HepG2 (cell line): ENCODE results near the gene CEP89. TPM values are rescaled to one million over a fixed set of nuclear protein-coding genes. Genes with fewer than 3 reads are reported as not detected.

Experiments
- ADNP ChIP-seq: sonication (generic); formaldehyde crosslinking; IDR thresholded peaks from 2 replicates; pipeline ENCODE4 v1.4.0; 2020; ENCODE audit warnings: missing genetic modification reagents
- ATRX ChIP-seq: sonication (generic); formaldehyde crosslinking; IDR thresholded peaks from 2 replicates; pipeline ENCODE4 v1.4.0; 2020; ENCODE audit warnings: missing genetic modification reagents, borderline replicate concordance
- CHD4 ChIP-seq: fragments of 200-600 bp; sonication (generic); IDR thresholded peaks from 2 replicates; pipeline ENCODE4 v1.7.0; 2017; ENCODE audit warnings: mild to moderate bottlenecking, low read length, borderline replicate concordance
- HDAC1 ChIP-seq: sonication (generic); formaldehyde crosslinking; IDR thresholded peaks from 2 replicates; pipeline ENCODE4 v1.5.1; 2020; ENCODE audit warnings: mild to moderate bottlenecking, missing genetic modification reagents
- HINFP ChIP-seq: sonication (generic); formaldehyde crosslinking; IDR thresholded peaks from 2 replicates; pipeline ENCODE4 v1.4.0; 2020; ENCODE audit warnings: low read depth, mild to moderate bottlenecking, missing genetic modification reagents
- KDM5B ChIP-seq: sonication (generic); formaldehyde crosslinking; IDR thresholded peaks from 2 replicates; pipeline ENCODE4 v1.4.0; 2020; ENCODE audit warnings: missing genetic modification reagents, mild to moderate bottlenecking, borderline replicate concordance
- MLLT10 ChIP-seq: sonication (generic); formaldehyde crosslinking; IDR thresholded peaks from 2 replicates; pipeline ENCODE4 v1.4.0; 2020; ENCODE audit warnings: missing genetic modification reagents
- MXD3 ChIP-seq: IDR thresholded peaks from 2 replicates; pipeline ENCODE4 v1.6.1; 2016; ENCODE audit warnings: mild to moderate bottlenecking, missing biosample characterization, missing genetic modification reagents
- NAIF1 ChIP-seq: sonication (generic); formaldehyde crosslinking; IDR thresholded peaks from 2 replicates; pipeline ENCODE4 v1.5.0; 2020; ENCODE audit warnings: mild to moderate bottlenecking, missing genetic modification reagents, borderline replicate concordance
- PTBP1 ChIP-seq: fragments of 200-400 bp; formaldehyde crosslinking; IDR thresholded peaks from 2 replicates; pipeline ENCODE4 v1.6.1; 2018; ENCODE audit warnings: low read length, low read depth; ENCODE audit not compliant: poor library complexity, severe bottlenecking
- SNAI1 ChIP-seq: sonication (generic); formaldehyde crosslinking; IDR thresholded peaks from 2 replicates; pipeline ENCODE4 v1.5.0; 2020; ENCODE audit warnings: mild to moderate bottlenecking, missing genetic modification reagents, borderline replicate concordance
- SP5 ChIP-seq: IDR thresholded peaks from 2 replicates; pipeline ENCODE4 v1.6.1; 2016; ENCODE audit warnings: low read depth, borderline replicate concordance
- SRF ChIP-seq: IDR thresholded peaks from 2 replicates; pipeline ENCODE4 v1.6.1; 2011; ENCODE audit warnings: mild to moderate bottlenecking, low read depth, low read length, moderate library complexity
- TBP ChIP-seq: sonication (generic); formaldehyde crosslinking; IDR thresholded peaks from 2 replicates; pipeline ENCODE4 v1.5.0; 2020; ENCODE audit warnings: missing genetic modification reagents
- TCF7L2 ChIP-seq: IDR thresholded peaks from 2 replicates; pipeline ENCODE4 v1.6.1; 2011; ENCODE audit warnings: mild to moderate bottlenecking, low read depth, low read length, moderate library complexity
- ZKSCAN8 ChIP-seq: IDR thresholded peaks from 2 replicates; pipeline ENCODE4 v1.6.1; 2016; ENCODE audit warnings: borderline replicate concordance, missing genetic modification reagents, missing compliant biosample characterization
- ZNF431 ChIP-seq: sonication (generic); formaldehyde crosslinking; IDR thresholded peaks from 2 replicates; pipeline ENCODE4 v1.9.0; 2022; ENCODE audit warnings: missing genetic modification reagents, low read depth, mild to moderate bottlenecking, borderline replicate concordance
- ZNF44 ChIP-seq: sonication (generic); formaldehyde crosslinking; IDR thresholded peaks from 2 replicates; pipeline ENCODE4 v1.5.1; 2020; ENCODE audit warnings: mild to moderate bottlenecking, missing genetic modification reagents
- ZNF451 ChIP-seq: sonication (generic); formaldehyde crosslinking; IDR thresholded peaks from 2 replicates; pipeline ENCODE4 v1.5.0; 2020; ENCODE audit warnings: mild to moderate bottlenecking, missing genetic modification reagents
- ZNF572 ChIP-seq: sonication (generic); formaldehyde crosslinking; IDR thresholded peaks from 2 replicates; pipeline ENCODE4 v1.5.1; 2020; ENCODE audit warnings: mild to moderate bottlenecking, missing genetic modification reagents
- ZNF615 ChIP-seq: sonication (generic); formaldehyde crosslinking; IDR thresholded peaks from 2 replicates; pipeline ENCODE4 v1.5.0; 2020; ENCODE audit warnings: mild to moderate bottlenecking, missing genetic modification reagents, borderline replicate concordance
- ZUFSP ChIP-seq: sonication (generic); formaldehyde crosslinking; IDR thresholded peaks from 2 replicates; pipeline ENCODE4 v1.9.0; 2021; ENCODE audit warnings: missing genetic modification reagents, mild to moderate bottlenecking, borderline replicate concordance
- polyA plus RNA-seq, 8 experiments: library from polyadenylated mRNA; depleted of rRNA in 3 of 8; stranded (reverse) in 7 of 8; unstranded in 1 of 8; fragments of >200 nt; fragmentation: Illumina TruSeq in 4 of 8; extraction: Trizol in 4 of 8; gene quantifications; 2 replicates each; pipeline versions ENCODE4 v1.2.1 to v1.2.3, GENCODE V29; 2011 to 2016; ENCODE audit warnings: low read depth in 4 of 8, missing spikeins in 1 of 8, mixed read lengths in 1 of 8; ENCODE audit not compliant: insufficient read depth in 1 of 8
- total RNA-seq, 5 experiments: library from RNA; depleted of rRNA; stranded (reverse); fragments of >200 nt; fragmentation: Illumina TruSeq; extraction: Trizol; gene quantifications; 2 replicates each; pipeline ENCODE4 v1.2.3, GENCODE V29; 2016; ENCODE audit warnings: low read depth in 1 of 5
- TF ChIP-seq, protein P1 (sequence below), 2 experiments: sonication (generic) in 1 of 2; formaldehyde crosslinking in 1 of 2; IDR thresholded peaks; 2 replicates each; pipeline versions ENCODE4 v1.4.0 to v1.6.1; 2016 to 2020; ENCODE audit warnings: borderline replicate concordance in 1 of 2, low read depth in 1 of 2, mild to moderate bottlenecking in 1 of 2, missing genetic modification reagents in 1 of 2

The CEP89 gene
- total and polyA plus RNA-seq, 2 of the 13 experiments (the other 11 are each of a cell fraction or from before 2014, with no cell fraction given): 7.2 to 10.9 TPM

- TF ChIP-seq ZUFSP (CRISPR knock-in tag): no peak
- no peak for TF ChIP-seq ZNF431 (CRISPR knock-in tag)
- no peak for TF ChIP-seq ADNP (CRISPR knock-in tag)
- TF ChIP-seq KDM5B (CRISPR knock-in tag): no peak
- no peak for TF ChIP-seq TCF7L2
- TF ChIP-seq ZNF451: no peak
- TF ChIP-seq, protein P1, sequence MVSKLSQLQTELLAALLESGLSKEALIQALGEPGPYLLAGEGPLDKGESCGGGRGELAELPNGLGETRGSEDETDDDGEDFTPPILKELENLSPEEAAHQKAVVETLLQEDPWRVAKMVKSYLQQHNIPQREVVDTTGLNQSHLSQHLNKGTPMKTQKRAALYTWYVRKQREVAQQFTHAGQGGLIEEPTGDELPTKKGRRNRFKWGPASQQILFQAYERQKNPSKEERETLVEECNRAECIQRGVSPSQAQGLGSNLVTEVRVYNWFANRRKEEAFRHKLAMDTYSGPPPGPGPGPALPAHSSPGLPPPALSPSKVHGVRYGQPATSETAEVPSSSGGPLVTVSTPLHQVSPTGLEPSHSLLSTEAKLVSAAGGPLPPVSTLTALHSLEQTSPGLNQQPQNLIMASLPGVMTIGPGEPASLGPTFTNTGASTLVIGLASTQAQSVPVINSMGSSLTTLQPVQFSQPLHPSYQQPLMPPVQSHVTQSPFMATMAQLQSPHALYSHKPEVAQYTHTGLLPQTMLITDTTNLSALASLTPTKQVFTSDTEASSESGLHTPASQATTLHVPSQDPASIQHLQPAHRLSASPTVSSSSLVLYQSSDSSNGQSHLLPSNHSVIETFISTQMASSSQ (IDR thresholded peaks at IDR 0.05; ENCODE audit: low read depth): peak; percentile 89
- TF ChIP-seq, protein P1 (CRISPR knock-in tag; IDR thresholded peaks at IDR 0.05; ENCODE audit: borderline replicate concordance): peak; percentile 78; the same call in 1 of the 2 replicates
- TF ChIP-seq TBP (CRISPR knock-in tag): no peak
- no peak for TF ChIP-seq NAIF1 (CRISPR knock-in tag)
- TF ChIP-seq HINFP (CRISPR knock-in tag): no peak
- TF ChIP-seq ZNF615 (CRISPR knock-in tag): peak; percentile 26; the same call in 1 of the 2 replicates
- no peak for TF ChIP-seq SNAI1 (CRISPR knock-in tag)
- TF ChIP-seq MLLT10 (CRISPR knock-in tag): no peak
- no peak for TF ChIP-seq SP5 (CRISPR knock-in tag)
- no peak for TF ChIP-seq SRF
- TF ChIP-seq ZKSCAN8 (CRISPR knock-in tag): no peak
- no peak for TF ChIP-seq MXD3
- no peak for TF ChIP-seq ATRX (CRISPR knock-in tag)
- no peak for TF ChIP-seq PTBP1
- no peak for TF ChIP-seq CHD4
- TF ChIP-seq HDAC1 (CRISPR knock-in tag): no peak; the same call in 1 of the 2 replicates
- no peak for TF ChIP-seq ZNF572 (CRISPR knock-in tag)
- TF ChIP-seq ZNF44 (CRISPR knock-in tag): no peak
Measured at GRCh38 chr19:32869369-32869965, 102.3 kb downstream of the CEP89 start, which contains the start of gene SLC7A9 (continued).
